Osteocyte (in vitro differentiated cells): Measurements from ENCODE around the gene TPK1. TPM values are rescaled to one million over a fixed set of nuclear protein-coding genes. Genes with fewer than 3 reads are reported as not detected.

Source experiments
- DNase-seq: peaks from one replicate; pipeline ENCODE4 v3.0.0; 2021; ENCODE audit warnings: mixed read lengths; ENCODE audit not compliant: unreplicated experiment; ENCODE audit errors: extremely low spot score
- H3K27ac Mint-ChIP-seq: one replicate; pipeline ENCODE4 v1.8.0; 2021; ENCODE audit warnings: mild to moderate bottlenecking, mixed read lengths; ENCODE audit not compliant: unreplicated experiment
- H3K27me3 Mint-ChIP-seq: one replicate; pipeline ENCODE4 v1.8.0; 2021; ENCODE audit warnings: mixed read lengths; ENCODE audit not compliant: unreplicated experiment
- H3K36me3 Mint-ChIP-seq: one replicate; pipeline ENCODE4 v1.8.0; 2021; ENCODE audit warnings: mixed read lengths; ENCODE audit not compliant: unreplicated experiment
- H3K4me1 Mint-ChIP-seq: one replicate; pipeline ENCODE4 v1.8.0; 2021; ENCODE audit warnings: mixed read lengths; ENCODE audit not compliant: unreplicated experiment
- H3K4me3 Mint-ChIP-seq: one replicate; pipeline ENCODE4 v1.8.0; 2021; ENCODE audit warnings: mild to moderate bottlenecking, moderate library complexity, mixed read lengths; ENCODE audit not compliant: unreplicated experiment
- H3K9me3 Mint-ChIP-seq: one replicate; pipeline ENCODE4 v1.8.0; 2021; ENCODE audit warnings: mixed read lengths; ENCODE audit not compliant: unreplicated experiment
- CTCF ChIP-seq: fragments of 200-600 bp; sonication (generic); IDR thresholded peaks from 2 replicates; pipeline ENCODE4 v1.5.0; 2021; ENCODE audit warnings: antibody characterized with exemption, mild to moderate bottlenecking, moderate library complexity
- total RNA-seq: library from RNA; stranded (reverse); gene quantifications from 2 replicates; pipeline ENCODE4 v1.2.1, GENCODE V29; 2021

The TPK1 gene
- total RNA-seq, 1 donor from 2014 or later, result 5.6 TPM

DNA sequence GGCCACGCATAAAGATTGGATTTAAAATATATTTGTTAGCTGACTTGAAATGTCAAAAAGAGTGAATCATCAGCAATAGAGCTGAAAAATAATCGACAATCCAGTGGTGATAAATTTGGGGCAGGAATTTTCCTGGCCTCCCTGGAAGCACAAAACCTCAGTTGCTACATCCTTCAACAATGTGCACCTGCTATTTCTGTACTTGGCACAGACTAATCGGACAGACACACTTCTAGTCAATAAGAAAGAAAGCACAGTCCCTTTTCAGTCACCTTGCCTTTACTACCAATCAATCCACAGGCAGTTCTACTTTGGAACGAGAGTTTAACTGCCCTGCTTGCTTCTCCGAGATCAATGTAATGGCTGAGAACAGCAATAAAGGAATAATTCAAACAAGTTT, 335.6 kb downstream of the TPK1 start:
- H3K36me3 Mint-ChIP-seq, result no peaks in the 10 kb centered on the region
- H3K9me3 Mint-ChIP-seq, result peaks cover under 1% of the 10 kb centered on the region

DNA sequence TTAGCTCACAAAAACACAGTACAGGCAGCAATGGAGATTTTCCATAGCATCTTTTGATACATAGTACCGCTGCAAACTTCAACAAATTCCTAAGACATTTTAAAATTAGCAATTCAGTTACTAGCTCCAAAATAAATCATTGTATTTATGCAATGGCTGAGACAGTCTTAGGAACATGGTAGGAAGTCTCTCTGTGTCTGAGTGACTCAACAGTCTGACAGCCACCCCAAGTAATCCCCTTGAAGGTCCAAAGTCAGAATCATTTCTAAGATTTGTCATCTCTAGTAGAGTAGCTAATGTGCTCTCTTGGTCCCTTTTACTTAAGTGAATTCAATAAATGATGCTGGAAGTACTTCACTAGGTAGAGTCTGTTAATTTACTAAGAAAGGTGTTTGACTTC, 338.6 kb downstream of the TPK1 start:
- H3K27me3 Mint-ChIP-seq, result no peaks in the 10 kb centered on the region
- TF ChIP-seq CTCF, result no peak
- H3K36me3 Mint-ChIP-seq, result no peaks in the 10 kb centered on the region
- no peak for DNase-seq
- no peaks in the 10 kb centered on the region for H3K4me1 Mint-ChIP-seq
- H3K27ac Mint-ChIP-seq, result no peak overlapping the region
- H3K9me3 Mint-ChIP-seq, result no peaks in the 10 kb centered on the region
- no peak overlapping the region for H3K4me3 Mint-ChIP-seq

More for the DNA sequence above, 335.6 kb downstream of the TPK1 start:
- Mint-ChIP-seq H3K27me3 (no peaks in the 10 kb centered on the region), H3K27ac (no peak overlapping the region), H3K4me1 (no peaks in the 10 kb centered on the region), H3K4me3 (no peak overlapping the region)
- no peak for DNase-seq
- no peak for TF ChIP-seq CTCF

DNA sequence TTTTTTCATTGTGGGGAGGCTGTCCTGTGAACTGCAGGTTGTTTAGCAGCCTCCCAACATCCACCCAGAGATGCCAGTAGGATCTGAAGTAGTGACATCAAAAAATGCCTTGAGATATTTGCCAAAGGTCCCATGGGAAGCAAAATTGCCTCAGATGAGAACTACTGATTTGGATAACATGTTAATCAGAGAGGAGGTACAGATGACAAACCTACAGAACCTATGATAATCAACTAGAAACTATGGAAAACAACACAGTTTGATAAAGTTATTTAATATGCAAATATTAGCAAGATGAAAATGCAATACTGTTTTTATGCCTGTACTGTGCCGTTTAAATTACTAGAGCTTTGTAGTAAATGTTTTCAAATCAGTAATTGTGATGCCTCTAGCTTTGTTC, 341.5 kb downstream of the TPK1 start:
- no peaks in the 10 kb centered on the region for H3K27me3 Mint-ChIP-seq
- no peaks in the 10 kb centered on the region for H3K36me3 Mint-ChIP-seq
- no peaks in the 10 kb centered on the region for H3K4me1 Mint-ChIP-seq
- no peak overlapping the region for H3K4me3 Mint-ChIP-seq
- H3K27ac Mint-ChIP-seq, result no peak overlapping the region
- TF ChIP-seq CTCF, result no peak
- DNase-seq, result no peak
- H3K9me3 Mint-ChIP-seq, result peaks cover 6% of the 10 kb centered on the region

GRCh38 chr7:144489504-144489903, 346.3 kb downstream of the TPK1 start:
- Mint-ChIP-seq H3K36me3 (no peaks in the 10 kb centered on the region), H3K4me3 (no peak overlapping the region), H3K27me3 (no peaks in the 10 kb centered on the region), H3K27ac (no peak overlapping the region), H3K4me1 (no peaks in the 10 kb centered on the region), H3K9me3 (peaks cover 6% of the 10 kb centered on the region)
- TF ChIP-seq CTCF, result no peak
- no peak for DNase-seq

DNA sequence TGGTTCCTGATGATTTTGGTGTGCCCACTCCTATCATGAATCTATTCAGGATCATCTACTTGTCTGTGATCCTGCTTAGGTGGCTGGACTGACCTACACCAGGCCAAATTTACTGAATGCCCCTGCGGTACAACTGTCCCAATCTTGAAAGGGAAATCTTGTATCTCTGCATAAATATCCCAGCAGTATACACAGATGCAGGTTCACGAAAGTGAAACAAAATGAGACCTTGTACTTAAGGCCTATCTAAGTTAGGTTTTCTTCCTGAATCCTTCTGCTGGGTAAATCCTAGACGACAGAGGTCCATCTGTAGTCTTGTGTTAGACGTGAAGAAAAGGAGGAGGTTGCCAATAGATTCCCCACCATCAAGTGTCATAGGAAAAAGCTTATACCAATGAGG, 346.9 kb downstream of the TPK1 start:
- Mint-ChIP-seq H3K9me3 (peaks cover 6% of the 10 kb centered on the region), H3K4me3 (no peak overlapping the region), H3K27me3 (no peaks in the 10 kb centered on the region), H3K27ac (no peak overlapping the region), H3K36me3 (no peaks in the 10 kb centered on the region), H3K4me1 (no peaks in the 10 kb centered on the region)
- no peak for TF ChIP-seq CTCF
- no peak for DNase-seq
